Spleen (tissue), 7 donors: ENCODE measurements around the gene TMC6.

Experiments used
- CTCF ChIP-seq, 11 experiments: fragments of 200-600 bp in 7 of 11; fragments of 450-650 bp in 4 of 11; sonication (generic) in 4 of 11; IDR thresholded peaks in 8 of 11; conservative IDR thresholded peaks in 3 of 11; 1 replicate in 7 of 11; 2 replicates in 4 of 11; pipeline versions ENCODE4 v1.4.0 to v1.8.0; 2016 to 2021; ENCODE audit warnings: antibody characterized with exemption in 11 of 11, inconsistent platforms in 4 of 11, mild to moderate bottlenecking in 1 of 11
- POLR2A ChIP-seq, 3 donors: fragments of 450-650 bp; IDR thresholded peaks; one replicate each; pipeline ENCODE4 v1.5.1; 2017; ENCODE audit warnings: antibody characterized with exemption in 3 of 3, mild to moderate bottlenecking in 1 of 3
- POLR2AphosphoS5 ChIP-seq, 3 donors: sonication (generic); formaldehyde crosslinking; IDR thresholded peaks; one replicate each; pipeline ENCODE4 v1.5.1; 2017; ENCODE audit warnings: antibody characterized with exemption in 3 of 3
- donor health status: DM: no; HTN: no; CAD: no; lungs with moderate emphysema.
- donor health status: DM: no; HTN: no; CAD: no.
- donor health status: DM: no; HTN: no; CAD: no.

DNA sequence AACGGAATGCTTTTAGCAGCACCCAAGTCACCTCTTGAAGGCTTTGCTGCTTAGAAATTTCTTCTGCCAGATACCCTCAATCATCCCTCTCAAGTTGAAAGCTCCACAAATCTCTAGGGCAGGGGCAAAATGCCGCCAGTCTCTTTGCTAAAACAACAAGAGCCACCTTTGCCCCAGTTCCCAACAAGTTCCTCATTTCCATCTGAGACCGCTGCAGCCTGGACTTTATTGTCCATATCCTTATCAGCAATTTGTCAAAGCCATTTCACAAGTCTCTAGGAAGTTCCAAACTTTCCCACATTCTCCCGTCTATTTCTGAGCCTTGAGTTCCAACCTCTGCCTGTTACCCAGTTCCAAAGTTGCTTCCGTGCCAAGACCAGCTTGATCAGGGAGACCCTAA lies 27.4 kb downstream of the TMC6 start:
- TF ChIP-seq CTCF (IDR thresholded peaks at IDR 0.05 in 8 of 11, conservative IDR thresholded peaks at IDR 0.05 in 3 of 11) (no peak), POLR2AphosphoS5 (IDR thresholded peaks at IDR 0.05) (no peak), POLR2A (IDR thresholded peaks at IDR 0.05) (no peak)
